Activated T-cell treated with anti-CD3 and anti-CD28 coated beads, Interleukin-2, amount 50 U/mL, for 24 hours (primary cell): ENCODE results near the gene DGKD.

Source experiments
- DNase-seq: peaks from one replicate; pipeline ENCODE4 v3.0.0-alpha.2; 2020
- H3K27ac Mint-ChIP-seq: 2 replicates; pipeline ENCODE4 v1.8.0; 2020; ENCODE audit warnings: mild to moderate bottlenecking, mixed read lengths
- H3K27me3 Mint-ChIP-seq: 2 replicates; pipeline ENCODE4 v1.8.0; 2020; ENCODE audit warnings: mixed read lengths
- H3K36me3 Mint-ChIP-seq: 2 replicates; pipeline ENCODE4 v1.8.0; 2020; ENCODE audit warnings: low read depth, mixed read lengths
- H3K4me1 Mint-ChIP-seq: 2 replicates; pipeline ENCODE4 v1.8.0; 2020; ENCODE audit warnings: low read depth, mixed read lengths
- H3K4me3 Mint-ChIP-seq: 2 replicates; pipeline ENCODE4 v1.8.0; 2020; ENCODE audit warnings: mild to moderate bottlenecking, moderate library complexity, mixed read lengths
- H3K9me3 Mint-ChIP-seq: 2 replicates; pipeline ENCODE4 v1.8.0; 2020; ENCODE audit warnings: mixed read lengths

Gene DGKD

DNA sequence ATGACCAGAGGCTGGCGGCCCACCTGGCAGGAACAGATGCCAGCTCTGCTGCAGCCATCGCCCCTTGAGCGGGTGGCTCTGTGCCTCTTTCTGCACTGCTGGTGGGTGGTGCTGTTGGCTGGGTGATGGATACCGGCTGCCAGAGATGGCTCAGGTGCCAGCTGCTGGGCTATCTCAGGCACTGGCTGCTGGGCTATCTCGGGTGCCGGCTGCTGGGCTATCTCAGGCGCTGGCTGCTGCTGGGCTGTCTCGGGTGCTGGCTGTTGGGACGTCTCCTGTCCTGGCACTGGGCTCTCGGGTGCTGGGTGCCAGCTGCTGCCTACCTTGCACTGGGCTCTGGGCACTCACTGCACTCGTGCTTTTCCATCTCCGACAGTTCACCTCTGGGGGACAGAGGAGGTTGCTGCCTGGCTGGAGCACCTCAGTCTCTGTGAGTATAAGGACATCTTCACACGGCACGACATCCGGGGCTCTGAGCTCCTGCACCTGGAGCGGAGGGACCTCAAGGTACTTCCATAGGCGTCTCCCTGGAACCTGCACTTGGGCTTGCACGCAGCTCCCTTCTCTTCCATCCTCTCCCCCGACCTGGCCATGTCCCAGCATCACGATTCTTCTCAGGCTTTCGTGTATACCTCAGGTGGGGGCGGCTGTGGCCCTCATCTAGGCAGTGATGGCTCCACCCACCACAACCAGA is 113.9 kb downstream of the DGKD start:
- H3K27ac Mint-ChIP-seq: peak overlapping the region; percentile 67
- no peaks in the 10 kb centered on the region for H3K27me3 Mint-ChIP-seq

DNA sequence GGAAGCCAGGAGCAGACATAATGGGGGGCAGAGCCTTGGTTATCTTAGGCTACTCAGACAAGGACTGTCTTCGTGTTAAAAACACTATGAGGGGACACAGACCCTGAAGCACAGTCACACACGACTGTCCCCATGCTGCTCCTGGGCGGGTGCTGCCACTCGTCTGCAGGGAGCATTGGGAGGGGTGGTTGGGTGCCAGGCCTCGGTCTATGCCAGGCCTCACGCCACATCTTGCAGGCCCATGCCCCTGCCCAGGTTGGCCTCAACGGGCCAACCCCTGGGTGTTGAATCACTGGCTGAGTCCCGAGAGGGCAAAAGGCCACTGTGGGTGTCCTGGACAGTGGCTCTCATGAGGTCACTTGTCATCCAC is 114.4 kb downstream of the DGKD start:
- no peak overlapping the region for H3K4me3 Mint-ChIP-seq
- no peaks in the 10 kb centered on the region for H3K9me3 Mint-ChIP-seq
- peak overlapping the region; percentile 67 for H3K27ac Mint-ChIP-seq
- no peak for DNase-seq
- H3K27me3 Mint-ChIP-seq: no peaks in the 10 kb centered on the region
- H3K4me1 Mint-ChIP-seq: no peaks in the 10 kb centered on the region
- H3K36me3 Mint-ChIP-seq: peaks cover 89% of the 10 kb centered on the region

More for the DNA sequence above, 113.9 kb downstream of the DGKD start:
- no peak overlapping the region for H3K4me3 Mint-ChIP-seq
- H3K36me3 Mint-ChIP-seq: peaks cover 92% of the 10 kb centered on the region
- DNase-seq: no peak
- no peaks in the 10 kb centered on the region for H3K4me1 Mint-ChIP-seq
- no peaks in the 10 kb centered on the region for H3K9me3 Mint-ChIP-seq

DNA sequence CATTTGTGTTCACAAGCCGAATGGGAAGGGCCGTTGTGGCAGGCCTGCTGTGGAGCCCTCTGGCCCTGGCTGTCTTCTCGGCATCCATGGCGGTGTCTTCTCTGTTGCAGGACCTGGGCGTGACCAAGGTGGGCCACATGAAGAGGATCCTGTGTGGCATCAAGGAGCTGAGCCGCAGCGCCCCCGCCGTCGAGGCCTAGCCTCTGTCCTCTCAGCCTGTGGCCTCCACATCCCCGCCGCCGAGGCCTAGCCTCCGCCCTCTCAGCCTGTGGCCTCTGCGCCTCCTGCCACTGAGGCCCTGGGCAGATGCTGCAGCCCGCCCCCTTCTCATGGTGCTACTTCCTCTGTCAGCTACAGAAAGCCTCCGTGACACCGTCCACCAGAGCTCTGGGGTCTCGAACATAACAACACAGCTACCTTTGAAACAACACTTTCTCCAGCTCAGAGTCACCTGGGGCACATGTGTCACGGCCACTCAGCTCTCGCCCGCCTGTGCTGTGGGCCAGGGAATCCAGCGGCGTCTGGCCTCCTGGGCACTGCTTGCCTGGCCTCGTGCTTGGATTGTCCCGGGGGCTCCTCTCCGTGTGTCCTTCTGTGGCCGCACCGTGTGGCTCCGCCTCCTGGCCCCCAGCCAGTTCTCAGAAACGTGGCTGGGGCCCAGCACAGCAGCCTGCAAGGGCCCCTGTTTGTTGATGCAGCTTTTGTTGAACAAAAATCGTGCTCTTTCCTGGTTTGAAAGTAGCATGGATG is 115.1 kb downstream of the DGKD start:
- peak overlapping the region; percentile 41 for H3K27ac Mint-ChIP-seq
- peak; percentile 24 for DNase-seq
- H3K9me3 Mint-ChIP-seq: no peaks in the 10 kb centered on the region
- peaks cover 86% of the 10 kb centered on the region for H3K36me3 Mint-ChIP-seq
- no peaks in the 10 kb centered on the region for H3K27me3 Mint-ChIP-seq
- H3K4me3 Mint-ChIP-seq: no peak overlapping the region
- no peaks in the 10 kb centered on the region for H3K4me1 Mint-ChIP-seq

DNA sequence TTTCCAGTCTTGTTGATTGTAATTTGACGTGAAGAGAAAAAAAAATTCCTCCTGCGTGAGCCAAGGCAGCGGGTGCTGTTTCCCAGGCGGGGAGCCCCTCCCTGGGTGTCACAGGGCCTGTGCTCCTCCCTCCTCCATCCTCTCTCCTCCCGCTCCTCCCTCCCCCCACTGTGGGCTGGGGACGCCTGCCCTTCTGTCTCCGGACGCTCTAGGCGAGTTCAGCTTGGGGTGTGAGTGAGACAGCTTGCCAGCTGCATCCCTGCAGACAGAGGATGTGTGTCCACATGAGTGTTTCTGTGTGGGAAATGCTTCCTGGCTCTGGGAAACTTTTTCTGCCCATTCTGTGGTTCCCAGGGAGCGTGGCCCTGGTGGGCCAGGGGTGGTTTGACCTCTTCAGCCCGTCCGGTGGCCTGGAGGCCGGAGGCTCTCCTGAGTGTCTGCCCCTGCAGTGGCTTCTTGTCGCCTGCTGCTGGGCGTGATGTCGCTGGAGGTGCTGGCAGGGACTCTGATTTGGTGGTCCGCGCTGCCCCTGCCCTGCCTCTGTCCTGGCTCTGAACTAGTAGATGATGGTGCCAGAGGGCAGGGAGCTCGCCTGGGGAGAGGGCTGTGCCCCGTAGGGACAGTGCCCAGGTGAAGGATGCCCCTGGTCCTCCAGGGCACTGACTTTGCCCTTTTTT is 115.9 kb downstream of the DGKD start:
- Mint-ChIP-seq H3K9me3 (no peaks in the 10 kb centered on the region), H3K4me3 (no peak overlapping the region), H3K27me3 (no peaks in the 10 kb centered on the region), H3K27ac (no peak overlapping the region), H3K4me1 (no peaks in the 10 kb centered on the region), H3K36me3 (peaks cover 79% of the 10 kb centered on the region)
- no peak for DNase-seq

DNA sequence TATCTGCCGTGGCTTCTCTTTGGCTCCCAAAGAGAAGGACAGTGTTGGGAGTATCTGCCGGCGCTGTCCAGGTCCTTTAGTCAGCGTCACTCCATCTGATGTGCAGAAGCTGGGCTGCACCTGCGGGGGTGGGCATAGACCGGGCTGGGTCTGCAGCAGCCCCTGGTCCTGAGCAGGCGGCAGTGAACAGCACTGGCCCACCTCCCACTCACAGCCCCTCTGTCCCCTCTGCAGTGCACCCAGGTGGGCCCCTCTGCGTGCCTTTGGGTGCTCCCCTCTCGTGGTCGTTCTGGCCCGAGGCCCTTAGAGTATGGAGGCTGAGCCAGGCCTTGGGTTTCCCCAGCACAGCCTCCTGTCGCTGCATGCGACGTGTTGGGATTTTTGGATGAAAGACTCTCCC is 116.5 kb downstream of the DGKD start:
- Mint-ChIP-seq H3K36me3 (peaks cover 83% of the 10 kb centered on the region), H3K4me1 (no peaks in the 10 kb centered on the region), H3K4me3 (no peak overlapping the region), H3K9me3 (no peaks in the 10 kb centered on the region), H3K27ac (no peak overlapping the region), H3K27me3 (no peaks in the 10 kb centered on the region)
- DNase-seq: no peak

DNA sequence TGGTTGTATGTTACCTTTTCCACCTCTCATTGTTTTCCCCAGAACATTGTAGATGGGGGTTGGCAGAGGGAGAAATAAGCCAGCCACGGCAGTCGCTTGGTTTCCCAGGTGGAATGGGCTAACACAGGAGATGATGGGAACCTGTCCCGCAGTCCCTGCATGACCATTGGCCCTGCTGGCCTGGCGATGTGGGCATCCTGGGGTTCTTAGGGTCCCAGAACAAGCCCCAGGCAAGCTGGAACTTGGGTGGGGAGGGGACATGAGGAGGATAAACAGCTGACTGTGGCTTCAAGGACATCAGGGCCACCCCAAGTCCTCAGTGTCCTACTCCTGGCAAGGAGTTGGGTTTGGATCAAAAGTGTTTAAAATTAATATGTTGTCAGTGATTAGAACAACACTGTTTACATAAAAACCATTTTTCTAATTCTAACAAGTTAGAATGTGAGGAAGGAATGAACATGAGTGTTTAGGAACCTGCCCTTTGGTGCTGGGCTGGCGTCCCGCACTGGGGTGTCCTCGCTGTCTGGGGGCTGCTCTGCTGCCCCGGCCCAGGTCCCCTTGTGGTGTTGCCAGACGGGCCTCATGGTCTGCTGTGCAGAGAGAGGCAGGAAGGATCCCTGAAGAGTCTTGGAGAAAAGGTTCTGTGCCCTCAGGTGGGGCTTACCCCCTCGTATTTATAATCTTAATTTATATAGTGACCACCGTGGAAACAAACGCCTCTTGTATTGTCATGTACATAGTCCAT is 117.2 kb downstream of the DGKD start:
- H3K9me3 Mint-ChIP-seq: no peaks in the 10 kb centered on the region
- DNase-seq: no peak
- peaks cover 83% of the 10 kb centered on the region for H3K36me3 Mint-ChIP-seq
- no peak overlapping the region for H3K27ac Mint-ChIP-seq
- no peaks in the 10 kb centered on the region for H3K4me1 Mint-ChIP-seq
- no peaks in the 10 kb centered on the region for H3K27me3 Mint-ChIP-seq
- no peak overlapping the region for H3K4me3 Mint-ChIP-seq

DNA sequence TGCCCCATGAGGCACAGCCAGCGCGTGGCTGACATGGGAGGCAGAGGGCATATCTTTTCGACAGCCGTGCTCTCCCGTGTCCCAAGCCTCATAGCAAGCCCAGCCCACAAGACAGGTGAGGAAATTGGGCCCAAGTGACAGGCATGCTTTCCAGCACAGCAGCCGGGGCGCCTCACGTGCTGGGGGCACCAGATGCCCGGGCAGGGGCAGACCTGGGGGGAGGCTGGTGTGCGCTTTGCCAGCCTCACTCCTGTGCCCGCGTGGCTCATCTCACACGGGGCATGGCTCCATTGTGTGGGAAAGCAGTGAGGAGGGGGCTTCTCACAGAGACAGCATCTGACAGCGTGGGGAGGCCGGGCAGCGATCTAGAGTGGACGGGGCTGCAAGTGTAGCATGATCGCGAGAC is 119.1 kb downstream of the DGKD start:
- no peaks in the 10 kb centered on the region for H3K27me3 Mint-ChIP-seq
- no peaks in the 10 kb centered on the region for H3K9me3 Mint-ChIP-seq
- no peak overlapping the region for H3K4me3 Mint-ChIP-seq
- H3K27ac Mint-ChIP-seq: peak overlapping the region; percentile 51
- peaks cover 71% of the 10 kb centered on the region for H3K36me3 Mint-ChIP-seq
- no peaks in the 10 kb centered on the region for H3K4me1 Mint-ChIP-seq
- no peak for DNase-seq

DNA sequence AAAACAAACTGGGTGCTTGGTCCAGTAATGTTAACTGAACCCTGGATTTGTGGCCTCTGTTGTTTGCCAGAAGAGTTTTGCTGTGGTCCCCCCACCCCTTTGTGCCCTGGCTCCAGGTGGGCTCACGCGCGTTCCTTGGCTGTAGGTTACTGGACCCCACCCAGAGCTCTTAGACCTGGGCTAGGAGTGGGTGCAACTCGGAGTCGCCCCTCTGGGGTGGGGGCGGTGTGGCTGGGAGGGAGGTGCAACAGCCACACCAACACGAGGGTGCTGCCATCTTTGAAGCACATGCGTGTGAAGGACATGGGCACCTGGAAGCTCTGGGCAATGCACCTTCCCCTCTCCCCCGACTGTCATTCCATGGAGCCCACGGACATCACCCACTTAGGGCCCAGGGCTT is 119.6 kb downstream of the DGKD start:
- Mint-ChIP-seq H3K36me3 (peaks cover 67% of the 10 kb centered on the region), H3K27me3 (no peaks in the 10 kb centered on the region), H3K27ac (no peak overlapping the region), H3K4me3 (no peak overlapping the region), H3K9me3 (no peaks in the 10 kb centered on the region), H3K4me1 (no peaks in the 10 kb centered on the region)
- no peak for DNase-seq

DNA sequence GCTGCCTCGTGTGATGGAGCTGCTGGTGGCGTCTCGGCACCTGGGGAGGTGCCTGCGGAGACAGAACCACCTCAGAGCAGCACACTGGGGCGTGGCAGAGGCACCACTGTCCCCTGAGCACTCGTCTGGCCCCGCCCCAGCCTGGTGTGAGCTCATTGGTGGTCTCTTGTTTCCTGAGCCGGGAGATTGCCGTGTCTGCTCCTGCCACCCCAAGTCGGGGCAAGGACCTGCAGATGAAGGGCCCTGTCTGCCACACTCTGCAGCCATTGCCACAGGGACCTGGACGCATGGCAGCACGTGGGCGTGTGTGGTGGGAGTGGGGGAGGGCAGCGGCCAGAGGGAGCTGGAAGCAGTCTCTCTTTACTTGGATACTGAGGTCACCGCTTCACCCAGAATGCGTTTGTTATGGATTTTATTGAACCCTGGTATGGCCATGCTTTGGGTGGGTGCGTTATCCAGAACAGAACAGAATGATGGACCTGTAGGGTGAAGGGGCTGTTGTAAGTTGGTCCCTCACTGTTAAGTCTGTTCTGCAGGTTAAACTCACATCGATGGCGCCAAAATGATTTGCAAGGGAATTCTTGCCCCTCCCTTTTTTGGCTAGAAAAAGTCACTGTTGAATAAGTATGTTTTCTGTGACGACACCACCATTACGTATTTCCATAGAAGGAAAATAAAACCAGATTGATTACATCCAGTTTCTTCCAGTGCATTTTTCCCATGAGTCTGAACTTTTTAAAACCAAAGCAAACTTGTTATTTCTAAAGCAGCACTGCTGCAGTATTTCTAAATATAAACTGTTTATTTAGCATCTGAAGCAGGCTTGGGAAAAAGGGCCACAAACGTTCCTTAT is 120.2 kb downstream of the DGKD start:
- Mint-ChIP-seq H3K27ac (no peak overlapping the region), H3K36me3 (peaks cover 60% of the 10 kb centered on the region), H3K27me3 (no peaks in the 10 kb centered on the region), H3K9me3 (no peaks in the 10 kb centered on the region), H3K4me1 (no peaks in the 10 kb centered on the region), H3K4me3 (no peak overlapping the region)
- DNase-seq: no peak

DNA sequence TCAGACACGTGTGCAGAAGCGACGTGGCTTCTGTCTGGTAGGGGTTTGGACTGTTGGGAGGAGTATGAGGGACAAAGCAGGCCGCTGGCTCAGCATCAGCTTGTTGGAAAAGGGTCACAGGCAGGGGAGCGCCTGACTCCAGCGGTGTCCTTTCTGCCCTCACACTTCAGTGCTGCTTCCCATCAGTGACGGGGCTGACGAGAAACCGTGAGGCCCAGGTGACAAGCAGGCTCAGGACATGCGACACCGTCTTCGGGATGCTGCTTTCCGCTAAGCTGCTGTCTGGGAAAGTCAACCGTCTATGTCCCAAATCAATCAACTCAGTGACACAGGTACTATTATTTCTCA is 121.7 kb downstream of the DGKD start:
- no peaks in the 10 kb centered on the region for H3K9me3 Mint-ChIP-seq
- peak overlapping the region; percentile 47 for H3K27ac Mint-ChIP-seq
- H3K36me3 Mint-ChIP-seq: peaks cover 57% of the 10 kb centered on the region
- no peak for DNase-seq
- no peaks in the 10 kb centered on the region for H3K4me1 Mint-ChIP-seq
- no peaks in the 10 kb centered on the region for H3K27me3 Mint-ChIP-seq
- H3K4me3 Mint-ChIP-seq: no peak overlapping the region

DNA sequence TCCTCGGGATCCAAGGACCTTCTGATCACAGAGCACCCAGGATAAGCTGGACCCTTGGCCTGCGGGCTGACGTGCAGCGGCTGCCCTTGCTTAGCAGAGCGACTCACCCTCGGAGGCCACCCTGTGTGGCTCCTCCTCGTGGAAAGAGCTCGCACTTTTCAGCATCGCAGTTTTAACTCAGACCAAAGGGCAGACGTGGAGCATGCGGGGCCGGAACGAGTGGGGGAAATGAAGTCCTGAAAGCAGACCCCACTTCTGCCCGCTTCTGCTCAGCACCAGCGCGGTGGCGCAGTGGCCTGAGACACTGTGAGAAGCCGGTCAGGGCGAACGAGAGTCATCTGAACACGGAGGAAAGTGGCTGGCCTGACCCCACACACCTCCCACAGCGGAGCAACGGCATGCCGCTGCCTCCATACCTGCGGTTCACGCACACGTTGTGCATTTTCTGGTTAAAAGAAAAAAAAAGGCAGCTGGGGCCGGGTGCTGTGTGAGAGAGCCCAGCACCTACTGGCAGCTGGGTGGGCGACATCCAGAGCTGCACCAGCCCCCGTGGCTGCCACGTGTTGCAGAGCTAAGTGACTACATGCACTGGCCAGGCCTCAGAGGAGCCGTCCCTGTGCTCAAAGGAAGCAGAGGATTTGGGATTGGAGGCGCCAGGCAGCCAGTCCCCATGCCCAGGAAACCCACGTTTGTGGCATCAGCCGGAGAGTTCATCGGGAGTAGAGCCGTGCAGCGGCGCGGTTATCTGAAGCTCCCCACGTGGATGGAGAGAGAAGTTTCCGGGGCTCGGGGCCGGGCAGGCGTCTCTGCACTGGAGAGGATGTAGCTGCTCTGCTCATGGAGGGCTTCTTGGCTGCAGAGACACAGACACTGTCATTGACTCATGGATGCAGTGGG is 122.6 kb downstream of the DGKD start:
- H3K36me3 Mint-ChIP-seq: peaks cover 54% of the 10 kb centered on the region
- no peaks in the 10 kb centered on the region for H3K27me3 Mint-ChIP-seq
- DNase-seq: no peak
- no peak overlapping the region for H3K4me3 Mint-ChIP-seq
- peak overlapping the region; percentile 72 for H3K27ac Mint-ChIP-seq
- no peaks in the 10 kb centered on the region for H3K4me1 Mint-ChIP-seq
- H3K9me3 Mint-ChIP-seq: no peaks in the 10 kb centered on the region

DNA sequence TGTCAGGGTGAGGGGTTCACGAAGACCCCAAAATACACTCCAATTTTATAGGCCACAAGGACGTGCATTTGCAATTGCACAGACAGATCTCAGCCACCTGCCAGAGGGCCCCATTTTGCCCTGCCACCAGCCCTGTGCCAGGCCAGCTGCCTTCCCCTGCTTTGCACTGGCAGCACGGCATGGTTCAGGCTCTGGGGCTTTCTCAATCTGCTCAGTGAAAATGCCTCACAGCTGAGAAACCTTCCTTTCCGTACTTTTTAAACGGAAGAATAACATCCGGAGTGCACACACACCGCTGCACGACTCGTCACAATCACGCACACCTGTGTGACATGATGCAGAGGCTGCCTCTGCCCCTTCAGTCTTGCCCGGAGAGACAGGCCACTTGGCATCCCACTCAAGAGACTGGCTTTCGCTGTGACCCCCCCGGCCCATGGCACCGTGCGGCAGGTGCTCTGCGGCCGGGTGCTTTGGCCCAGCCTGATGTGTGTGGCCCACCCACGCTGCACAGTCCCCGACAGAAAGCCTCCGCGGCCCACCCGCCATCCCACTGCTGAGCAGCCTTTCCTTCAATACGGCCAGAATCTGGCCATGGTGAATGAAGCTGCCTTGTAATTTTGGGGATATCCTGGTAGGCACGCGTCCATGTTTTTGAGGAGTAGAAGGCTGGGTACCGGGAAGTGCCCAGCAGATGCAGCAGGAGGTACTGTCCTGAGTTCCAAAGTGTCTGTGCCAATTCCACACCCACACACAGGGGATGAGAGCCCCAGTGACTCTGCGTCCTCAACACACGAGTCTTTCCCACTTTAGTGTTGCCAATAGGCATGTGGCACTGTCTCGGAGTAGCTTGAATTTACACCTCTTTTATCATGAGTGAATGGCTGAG is 123.5 kb downstream of the DGKD start:
- H3K27ac Mint-ChIP-seq: peak overlapping the region; percentile 11
- no peak for DNase-seq
- no peaks in the 10 kb centered on the region for H3K9me3 Mint-ChIP-seq
- H3K4me1 Mint-ChIP-seq: no peaks in the 10 kb centered on the region
- peaks cover 54% of the 10 kb centered on the region for H3K36me3 Mint-ChIP-seq
- H3K4me3 Mint-ChIP-seq: no peak overlapping the region
- no peaks in the 10 kb centered on the region for H3K27me3 Mint-ChIP-seq
